K562 (cell line): Measurements from ENCODE around the gene PRSS56. TPM values are rescaled to one million over a fixed set of nuclear protein-coding genes. Genes with fewer than 3 reads are reported as not detected.

Source experiments
- ATF2 ChIP-seq: sonication (generic); formaldehyde crosslinking; IDR thresholded peaks from 2 replicates; pipeline ENCODE4 v1.8.1; 2022; ENCODE audit warnings: missing genetic modification reagents
- CEBPB ChIP-seq: fragments of 450-650 bp; IDR thresholded peaks from 2 replicates; pipeline ENCODE4 v1.6.1; 2016; ENCODE audit warnings: missing genetic modification characterization, missing compliant biosample characterization
- CHCHD3 ChIP-seq: fragments of 250-450 bp; sonication (Bioruptor Pico); IDR thresholded peaks from 2 replicates; pipeline ENCODE4 v2.1.2; 2022; ENCODE audit warnings: mild to moderate bottlenecking
- CTCFL ChIP-seq: IDR thresholded peaks from 2 replicates; pipeline ENCODE4 v1.6.1; 2011; ENCODE audit warnings: borderline replicate concordance, low read depth, mild to moderate bottlenecking, moderate library complexity, low read length; ENCODE audit not compliant: insufficient read depth, poor library complexity, severe bottlenecking
- CUX1 ChIP-seq: fragments of 200-800 bp; sonication (Bioruptor generic); IDR thresholded peaks from 2 replicates; pipeline ENCODE4 v1.6.1; 2016; ENCODE audit warnings: missing genetic modification characterization, missing compliant biosample characterization
- HINFP ChIP-seq: fragments of 450-650 bp; conservative IDR thresholded peaks from 2 replicates; pipeline ENCODE4 v1.6.1; 2016; ENCODE audit warnings: missing genetic modification characterization, low read depth, mild to moderate bottlenecking, control low read depth, missing compliant biosample characterization
- HLTF ChIP-seq: fragments of 450-650 bp; IDR thresholded peaks from 2 replicates; pipeline ENCODE4 v1.6.1; 2016
- RFX7 ChIP-seq: fragments of 250-450 bp; sonication (Bioruptor Pico); IDR thresholded peaks from 2 replicates; pipeline ENCODE4 v1.5.1; 2021; ENCODE audit warnings: mild to moderate bottlenecking
- SAFB ChIP-seq: fragments of 200-400 bp; formaldehyde crosslinking; IDR thresholded peaks from 2 replicates; pipeline ENCODE4 v1.6.1; 2017; ENCODE audit warnings: low read depth, low read length, borderline replicate concordance
- ZNF79 ChIP-seq: fragments of 250-450 bp; sonication (Bioruptor Pico); IDR thresholded peaks from 2 replicates; pipeline ENCODE4 v1.4.0; 2020; ENCODE audit warnings: low read depth, mild to moderate bottlenecking, moderate library complexity
- polyA plus RNA-seq, 8 experiments: library from polyadenylated mRNA; depleted of rRNA in 4 of 8; stranded (reverse) in 5 of 8; unstranded in 3 of 8; fragments of >200 nt; fragmentation: Nextera tagmentation in 2 of 8; fragmentation: Illumina TruSeq in 1 of 8; extraction: Ambion mirVana in 2 of 8; extraction: Trizol in 1 of 8; gene quantifications; 2 replicates each; pipeline versions ENCODE4 v1.2.1 to v1.2.3, GENCODE V29; 2011 to 2014; ENCODE audit warnings: inconsistent platforms in 1 of 8, missing spikeins in 1 of 8
- total RNA-seq, 7 experiments: library from RNA; depleted of rRNA in 6 of 7; stranded (reverse); fragments of >200 nt in 6 of 7; fragmentation: Illumina TruSeq in 2 of 7; extraction: Trizol in 2 of 7; gene quantifications; 2 replicates each; pipeline versions ENCODE4 v1.2.1 to v1.2.3, GENCODE V29; 2011 to 2021; ENCODE audit warnings: low replicate concordance in 1 of 7

Gene PRSS56
- total and polyA plus RNA-seq, 9 of the 15 experiments (the other 6 are each of a cell fraction or from before 2014, with no cell fraction given) = not detected

- TF ChIP-seq ATF2 (no peak), SAFB (no peak), RFX7 (no peak), HLTF (no peak), CTCFL (no peak), CUX1 (CRISPR knock-in tag) (no peak), ZNF79 (no peak), CHCHD3 (CRISPR knock-in tag) (no peak), CEBPB (no peak), HINFP (tag) (no peak)
These were observed 52.9 kb downstream of the PRSS56 start (continued) for GRCh38 chr2:232573042-232573441.
